HG03060 (cell line): Measurements from ENCODE around the gene MAML3.

Experiments used
- ATAC-seq: cut with Tn5 transposase; IDR thresholded peaks from one replicate; pipeline ENCODE4 v1.9.1; 2021; ENCODE audit warnings: low read depth, moderate number of reproducible peaks; ENCODE audit not compliant: unreplicated experiment

MAML3 gene

GRCh38 chr4:139801895-139802294, 352.1 kb downstream of the MAML3 start:
- ATAC-seq = no peak

GRCh38 chr4:139800082-139800481, 353.9 kb downstream of the MAML3 start:
- no peak for ATAC-seq

- ATAC-seq = no peak
Measured at GRCh38 chr4:139799615-139800014, 354.4 kb downstream of the MAML3 start.

- no peak for ATAC-seq
Measured at GRCh38 chr4:139798456-139798855, 355.5 kb downstream of the MAML3 start.

- ATAC-seq = no peak
Measured at GRCh38 chr4:139797287-139797686, 356.7 kb downstream of the MAML3 start.

GRCh38 chr4:139795527-139796314, 358.3 kb downstream of the MAML3 start:
- ATAC-seq = no peak

GRCh38 chr4:139794158-139794954, 359.6 kb downstream of the MAML3 start:
- ATAC-seq = no peak

GRCh38 chr4:139791681-139792080, 362.3 kb downstream of the MAML3 start:
- no peak for ATAC-seq

- no peak for ATAC-seq
Measured at GRCh38 chr4:139790291-139790690, 363.7 kb downstream of the MAML3 start.

GRCh38 chr4:139789096-139789654, 364.8 kb downstream of the MAML3 start:
- no peak for ATAC-seq

- ATAC-seq = no peak
Measured at GRCh38 chr4:139786494-139787354, 367.3 kb downstream of the MAML3 start.

- no peak for ATAC-seq
Measured at GRCh38 chr4:139785356-139785755, 368.6 kb downstream of the MAML3 start.

- no peak for ATAC-seq
Measured at GRCh38 chr4:139783741-139784484, 370.1 kb downstream of the MAML3 start.

GRCh38 chr4:139782926-139783522, 371.0 kb downstream of the MAML3 start:
- ATAC-seq = no peak

- ATAC-seq = no peak
Measured at GRCh38 chr4:139781066-139781465, 372.9 kb downstream of the MAML3 start.

- ATAC-seq = no peak
Measured at GRCh38 chr4:139779691-139780090, 374.3 kb downstream of the MAML3 start.

- ATAC-seq = no peak
Measured at GRCh38 chr4:139777757-139778156, 376.2 kb downstream of the MAML3 start.

- no peak for ATAC-seq
Measured at GRCh38 chr4:139776235-139776634, 377.7 kb downstream of the MAML3 start.

GRCh38 chr4:139774759-139775487, 379.1 kb downstream of the MAML3 start:
- ATAC-seq = no peak
